Measurements from ENCODE around the gene CEP78.
"Not testable (repeated sequence)": the region's sequence is repeated elsewhere in the genome, so short reads cannot be mapped to it uniquely, and the experiment has no call there.

CEP78 gene

GRCh38 chr9:78235762-78236550, at the start of gene CEP78:
TSS of gene CEP78 (plus strand) at chr9:78236075. CDS start at chr9:78236351, 276 bp downstream.
- no peaks in the 10 kb centered on the region for H3K9me3 Mint-ChIP-seq
- no peaks in the 10 kb centered on the region for H3K27me3 Mint-ChIP-seq
- peak within 1 kb of the TSS; percentile 97 for H3K4me3 Mint-ChIP-seq
- H3K27ac Mint-ChIP-seq = peak within 1 kb of the TSS; percentile 89
- DNase-seq (ENCODE audit: low spot score in 2 of 2) (peak; percentile 73 to 78), ATAC-seq (ENCODE audit: low read depth) (peak; percentile 96)
- H3K36me3 Mint-ChIP-seq = peaks cover 7% of the 10 kb centered on the region
- peaks cover 20% of the 10 kb centered on the region for H3K4me1 Mint-ChIP-seq

- DNase-seq (ENCODE audit: low spot score in 2 of 2) = no peak
- Mint-ChIP-seq H3K27me3 (no peaks in the 10 kb centered on the region), H3K27ac (no peak overlapping the region), H3K4me1 (peaks cover 12% of the 10 kb centered on the region), H3K36me3 (no peaks in the 10 kb centered on the region), H3K9me3 (no peaks in the 10 kb centered on the region), H3K4me3 (no peak overlapping the region)
- no peak for ATAC-seq (ENCODE audit: low read depth)
These were observed 48.0 kb upstream of the CEP78 start for GRCh38 chr9:78187763-78188484.

GRCh38 chr9:78188594-78188993, 47.3 kb upstream of the CEP78 start:
- DNase-seq (ENCODE audit: low spot score in 2 of 2) (no peak), ATAC-seq (ENCODE audit: low read depth) (no peak)
- Mint-ChIP-seq H3K36me3 (no peaks in the 10 kb centered on the region), H3K9me3 (no peaks in the 10 kb centered on the region), H3K4me1 (peaks cover 12% of the 10 kb centered on the region), H3K27ac (no peak overlapping the region), H3K27me3 (no peaks in the 10 kb centered on the region), H3K4me3 (no peak overlapping the region)

GRCh38 chr9:78189001-78189400, 46.9 kb upstream of the CEP78 start:
- H3K27me3 Mint-ChIP-seq = no peaks in the 10 kb centered on the region

GRCh38 chr9:78189461-78189860, 46.4 kb upstream of the CEP78 start:
- Mint-ChIP-seq H3K9me3 (no peaks in the 10 kb centered on the region), H3K4me1 (peaks cover 17% of the 10 kb centered on the region), H3K36me3 (no peaks in the 10 kb centered on the region), H3K27me3 (no peaks in the 10 kb centered on the region), H3K4me3 (no peak overlapping the region), H3K27ac (no peak overlapping the region)
- no peak for ATAC-seq (ENCODE audit: low read depth)
- DNase-seq (ENCODE audit: low spot score in 2 of 2) = no peak

More at GRCh38 chr9:78189001-78189400, 46.9 kb upstream of the CEP78 start:
- no peak overlapping the region for H3K27ac Mint-ChIP-seq
- H3K9me3 Mint-ChIP-seq = no peaks in the 10 kb centered on the region
- no peaks in the 10 kb centered on the region for H3K36me3 Mint-ChIP-seq
- no peak overlapping the region for H3K4me3 Mint-ChIP-seq
- DNase-seq (ENCODE audit: low spot score in 2 of 2) = no peak
- peaks cover 12% of the 10 kb centered on the region for H3K4me1 Mint-ChIP-seq
- no peak for ATAC-seq (ENCODE audit: low read depth)

GRCh38 chr9:78191931-78192330, 43.9 kb upstream of the CEP78 start:
- Mint-ChIP-seq H3K27me3 (no peaks in the 10 kb centered on the region), H3K4me1 (peaks cover 33% of the 10 kb centered on the region), H3K27ac (no peak overlapping the region), H3K9me3 (no peaks in the 10 kb centered on the region), H3K4me3 (no peak overlapping the region), H3K36me3 (peaks cover 2% of the 10 kb centered on the region)
- no peak for ATAC-seq (ENCODE audit: low read depth)
- DNase-seq (ENCODE audit: low spot score in 2 of 2) = no peak

GRCh38 chr9:78196258-78196657, 39.6 kb upstream of the CEP78 start:
- H3K36me3 Mint-ChIP-seq = peaks cover 10% of the 10 kb centered on the region
- H3K27me3 Mint-ChIP-seq = no peaks in the 10 kb centered on the region
- peak overlapping the region; percentile 49 for H3K4me3 Mint-ChIP-seq
- peaks cover 27% of the 10 kb centered on the region for H3K4me1 Mint-ChIP-seq
- peaks cover 8% of the 10 kb centered on the region for H3K9me3 Mint-ChIP-seq
- DNase-seq (ENCODE audit: low spot score in 2 of 2) (no peak), ATAC-seq (ENCODE audit: low read depth) (peak; percentile 68)
- peak overlapping the region; percentile 78 for H3K27ac Mint-ChIP-seq

- H3K27ac Mint-ChIP-seq = peak overlapping the region; percentile 72
- H3K27me3 Mint-ChIP-seq = not testable (repeated sequence)
- peak overlapping the region; percentile 62 for H3K4me3 Mint-ChIP-seq
- ATAC-seq (ENCODE audit: low read depth) = peak; percentile 86
- peaks cover 37% of the 10 kb centered on the region for H3K36me3 Mint-ChIP-seq
- H3K9me3 Mint-ChIP-seq = peaks cover 26% of the 10 kb centered on the region
- DNase-seq (ENCODE audit: low spot score in 2 of 2) = peak in 1 of 2 donors; percentile 30
- peaks cover 23% of the 10 kb centered on the region for H3K4me1 Mint-ChIP-seq
These were observed 34.6 kb upstream of the CEP78 start for GRCh38 chr9:78201158-78201777.

- peaks cover 16% of the 10 kb centered on the region for H3K4me1 Mint-ChIP-seq
- peaks cover 2% of the 10 kb centered on the region for H3K27me3 Mint-ChIP-seq
- no peak overlapping the region for H3K27ac Mint-ChIP-seq
- H3K36me3 Mint-ChIP-seq = peaks cover 20% of the 10 kb centered on the region
- H3K9me3 Mint-ChIP-seq = peaks cover 13% of the 10 kb centered on the region
- no peak for ATAC-seq (ENCODE audit: low read depth)
- H3K4me3 Mint-ChIP-seq = no peak overlapping the region
- no peak for DNase-seq (ENCODE audit: low spot score in 2 of 2)
These were observed 28.6 kb upstream of the CEP78 start for GRCh38 chr9:78207319-78207718.

- ATAC-seq (ENCODE audit: low read depth) (no peak), DNase-seq (ENCODE audit: low spot score in 2 of 2) (no peak)
- Mint-ChIP-seq H3K9me3 (peaks cover 11% of the 10 kb centered on the region), H3K4me1 (peaks cover 15% of the 10 kb centered on the region), H3K4me3 (no peak overlapping the region), H3K27me3 (peaks cover 2% of the 10 kb centered on the region), H3K36me3 (peaks cover 18% of the 10 kb centered on the region), H3K27ac (no peak overlapping the region)
These were observed 28.0 kb upstream of the CEP78 start for GRCh38 chr9:78207901-78208300.

GRCh38 chr9:78209127-78209526, 26.7 kb upstream of the CEP78 start:
- DNase-seq (ENCODE audit: low spot score in 2 of 2) (no peak), ATAC-seq (ENCODE audit: low read depth) (no peak)
- peaks cover 17% of the 10 kb centered on the region for H3K4me1 Mint-ChIP-seq
- no peak overlapping the region for H3K27ac Mint-ChIP-seq
- H3K4me3 Mint-ChIP-seq = no peak overlapping the region
- peaks cover 7% of the 10 kb centered on the region for H3K36me3 Mint-ChIP-seq
- H3K27me3 Mint-ChIP-seq = no peaks in the 10 kb centered on the region
- peaks cover under 1% of the 10 kb centered on the region for H3K9me3 Mint-ChIP-seq

- Mint-ChIP-seq H3K27me3 (no peaks in the 10 kb centered on the region), H3K36me3 (peaks cover 2% of the 10 kb centered on the region), H3K9me3 (no peaks in the 10 kb centered on the region), H3K27ac (peak overlapping the region; percentile 9), H3K4me1 (peaks cover 17% of the 10 kb centered on the region), H3K4me3 (peak overlapping the region; percentile 21)
- ATAC-seq (ENCODE audit: low read depth) (peak; percentile 83), DNase-seq (ENCODE audit: low spot score in 2 of 2) (no peak)
These were observed 25.0 kb upstream of the CEP78 start for GRCh38 chr9:78210841-78211301.

GRCh38 chr9:78212868-78213267, 23.0 kb upstream of the CEP78 start:
- no peaks in the 10 kb centered on the region for H3K36me3 Mint-ChIP-seq
- peaks cover 17% of the 10 kb centered on the region for H3K4me1 Mint-ChIP-seq
- H3K27me3 Mint-ChIP-seq = no peaks in the 10 kb centered on the region
- ATAC-seq (ENCODE audit: low read depth) = no peak
- H3K9me3 Mint-ChIP-seq = no peaks in the 10 kb centered on the region
- no peak overlapping the region for H3K4me3 Mint-ChIP-seq
- H3K27ac Mint-ChIP-seq = no peak overlapping the region
- no peak for DNase-seq (ENCODE audit: low spot score in 2 of 2)

GRCh38 chr9:78213712-78214111, 22.2 kb upstream of the CEP78 start:
- Mint-ChIP-seq H3K27ac (no peak overlapping the region), H3K27me3 (no peaks in the 10 kb centered on the region), H3K4me3 (no peak overlapping the region), H3K9me3 (no peaks in the 10 kb centered on the region), H3K36me3 (no peaks in the 10 kb centered on the region), H3K4me1 (peaks cover 17% of the 10 kb centered on the region)
- no peak for DNase-seq (ENCODE audit: low spot score in 2 of 2)
- ATAC-seq (ENCODE audit: low read depth) = peak; percentile 44
